ENCODE results near the gene C2orf42.
"Not testable (repeated sequence)": the region's sequence is repeated elsewhere in the genome, so short reads cannot be mapped to it uniquely, and the experiment has no call there.

- TF ChIP-seq POLR2AphosphoS5 (IDR thresholded peaks at IDR 0.05; ENCODE audit: low read depth, low read length); POLR2A (IDR thresholded peaks at IDR 0.05; ENCODE audit: low read depth, low read length); PAX5 (IDR thresholded peaks at IDR 0.05; ENCODE audit: insufficient read depth, low read length, severe bottlenecking); TAF1 (IDR thresholded peaks at IDR 0.05; ENCODE audit: low read depth, low read length): not testable (repeated sequence)
These were observed 3.6 kb downstream of the C2orf42 start for GRCh38 chr2:70187170-70187569.

Data from GM12891 (cell line).